ENCODE measurements around the gene SYTL4. TPM values are rescaled to one million over a fixed set of nuclear protein-coding genes. Genes with fewer than 3 reads are reported as not detected.
A peak's percentile ranks its signal among the peaks of the same experiment; 100 is the strongest.
"Not testable (repeated sequence)": the region's sequence is repeated elsewhere in the genome, so short reads cannot be mapped to it uniquely, and the experiment has no call there.

SYTL4 gene
- 38.3 and 42.1 TPM in 2 replicates for polyA plus RNA-seq (2014; cell fraction: cytosol; rRNA removed)
- 58.3 and 77.9 TPM in 2 replicates for polyA plus RNA-seq (2014; cell fraction: nucleus; rRNA removed)

- DNase-seq (ENCODE audit: low spot score), result peak; percentile 49
Observed at GRCh38 chrX:100731441-100732281, at the start of gene SYTL4. Gene SYTL4 (minus strand): TSS chrX:100732121. CDS start chrX:100702037, 30,084 bp downstream.

- DNase-seq (ENCODE audit: low spot score), result not testable (repeated sequence)
Observed at GRCh38 chrX:100769439-100769838, 37.5 kb upstream of the SYTL4 start.

- peak; percentile 72 for DNase-seq (ENCODE audit: low spot score)
Observed at GRCh38 chrX:100768679-100769338, 36.9 kb upstream of the SYTL4 start.

- DNase-seq (ENCODE audit: low spot score), result no peak
Observed at GRCh38 chrX:100750883-100751282, 19.0 kb upstream of the SYTL4 start.

GRCh38 chrX:100748108-100748507, 16.2 kb upstream of the SYTL4 start:
- DNase-seq (ENCODE audit: low spot score), result no peak

GRCh38 chrX:100747703-100748102, 15.8 kb upstream of the SYTL4 start:
- no peak for DNase-seq (ENCODE audit: low spot score)

- DNase-seq (ENCODE audit: low spot score), result no peak
Observed at GRCh38 chrX:100747090-100747489, 15.2 kb upstream of the SYTL4 start.

GRCh38 chrX:100745806-100746537, 14.1 kb upstream of the SYTL4 start:
- DNase-seq (ENCODE audit: low spot score), result no peak

- no peak for DNase-seq (ENCODE audit: low spot score)
Observed at GRCh38 chrX:100745205-100745604, 13.3 kb upstream of the SYTL4 start.

GRCh38 chrX:100743009-100743607, 11.2 kb upstream of the SYTL4 start:
- no peak for DNase-seq (ENCODE audit: low spot score)

GRCh38 chrX:100724006-100724405, 7.9 kb downstream of the SYTL4 start:
- not testable (repeated sequence) for DNase-seq (ENCODE audit: low spot score)

- no peak for DNase-seq (ENCODE audit: low spot score)
Observed at GRCh38 chrX:100721328-100721727, 10.6 kb downstream of the SYTL4 start.

- DNase-seq (ENCODE audit: low spot score), result no peak
Observed at GRCh38 chrX:100720301-100720700, 11.6 kb downstream of the SYTL4 start.

- DNase-seq (ENCODE audit: low spot score), result no peak
Observed at GRCh38 chrX:100719139-100719538, 12.8 kb downstream of the SYTL4 start.

- DNase-seq (ENCODE audit: low spot score), result no peak
Observed at GRCh38 chrX:100717363-100717762, 14.6 kb downstream of the SYTL4 start.

GRCh38 chrX:100710816-100711215, 21.1 kb downstream of the SYTL4 start:
- DNase-seq (ENCODE audit: low spot score), result no peak

GRCh38 chrX:100704581-100705203, 27.2 kb downstream of the SYTL4 start:
- no peak for DNase-seq (ENCODE audit: low spot score)

GRCh38 chrX:100700809-100701208, 31.1 kb downstream of the SYTL4 start:
- DNase-seq (ENCODE audit: low spot score), result no peak

- DNase-seq (ENCODE audit: low spot score), result no peak
Observed at GRCh38 chrX:100698551-100698950, 33.4 kb downstream of the SYTL4 start.

- DNase-seq (ENCODE audit: low spot score), result no peak
Observed at GRCh38 chrX:100696699-100697351, 35.1 kb downstream of the SYTL4 start.

- DNase-seq (ENCODE audit: low spot score), result no peak
Observed at GRCh38 chrX:100695991-100696390, 35.9 kb downstream of the SYTL4 start.
